Stomach (tissue), 9 donors: Measurements from ENCODE around the gene ETNK1. TPM values are rescaled to one million over a fixed set of nuclear protein-coding genes. Genes with fewer than 3 reads are reported as not detected.

Experiments used
- DNase-seq, 2 donors: peaks; one replicate each; pipeline versions ENCODE4 v3.0.0 to v3.0.0-alpha.2; 2013 to 2019
- H3K27ac ChIP-seq, 5 donors: fragments of 200-600 bp in 4 of 5; sonication (generic) in 4 of 5; one replicate each; pipeline ENCODE4 v1.5.1; 2013 to 2019; ENCODE audit warnings: mild to moderate bottlenecking in 1 of 5, moderate library complexity in 1 of 5
- H3K27me3 ChIP-seq, 3 donors: fragments of 200-600 bp; sonication (generic); one replicate each; pipeline ENCODE4 v1.5.1; 2017 to 2019; ENCODE audit warnings: mixed run types in 1 of 3
- H3K36me3 ChIP-seq, 4 donors: fragments of 200-600 bp; sonication (generic); 1 replicate in 3 of 4; 2 replicates in 1 of 4; pipeline ENCODE4 v1.5.1; 2016 to 2019
- H3K4me1 ChIP-seq, 4 donors: fragments of 200-600 bp; sonication (generic); one replicate each; pipeline ENCODE4 v1.5.1; 2016 to 2019
- H3K4me3 ChIP-seq, 4 donors: fragments of 200-600 bp; sonication (generic) in 3 of 4; one replicate each; pipeline ENCODE4 v1.5.1; 2016 to 2019; ENCODE audit warnings: mild to moderate bottlenecking in 1 of 4
- H3K9me3 ChIP-seq, 4 donors: fragments of 200-600 bp; sonication (generic); one replicate each; pipeline ENCODE4 v1.5.1; 2016 to 2019
- EP300 ChIP-seq: sonication (generic); formaldehyde crosslinking; IDR thresholded peaks from one replicate; pipeline ENCODE4 v1.6.1; 2017; ENCODE audit warnings: antibody characterized with exemption
- POLR2A ChIP-seq, 4 donors: fragments of 450-650 bp; IDR thresholded peaks; one replicate each; pipeline ENCODE4 v1.6.1; 2016; ENCODE audit warnings: antibody characterized with exemption in 4 of 4, control low read depth in 2 of 4, mild to moderate bottlenecking in 1 of 4, moderate library complexity in 1 of 4
- POLR2AphosphoS5 ChIP-seq, 3 donors: sonication (generic); formaldehyde crosslinking; IDR thresholded peaks; one replicate each; pipeline ENCODE4 v1.6.1; 2016; ENCODE audit warnings: antibody characterized with exemption in 3 of 3
- WGBS, 5 donors: extraction: QIAGEN DNeasy Blood & Tissue Kit in 3 of 5; methylation state at CpG; one replicate each; pipeline versions ENCODE4 v1.1.5 to v1.1.7; 2013 to 2018; 5-methylcytosine and 5-hydroxymethylcytosine counted together
- intact Hi-C: fragments of 100-400 bp; cut with DNase I; formaldehyde crosslinking; loops from one replicate; pipeline ENCODE4 v1.15.1; 2023; ENCODE audit warnings: low total_unique reads
- polyA plus RNA-seq, 3 donors: library from polyadenylated mRNA; stranded (reverse); fragments of 200-250 nt; gene quantifications; one replicate each; pipeline ENCODE4 v1.2.3, GENCODE V29; 2013
- total RNA-seq, 5 donors: library from RNA; depleted of rRNA; stranded (reverse); fragments of >200 nt; gene quantifications; one replicate each; pipeline versions ENCODE4 v1.1.0 to v1.2.3, GENCODE V29; 2014 to 2016
- TF ChIP-seq, protein P1 (sequence below), 7 experiments: fragments of 450-650 bp in 4 of 7; fragments of 200-600 bp in 3 of 7; sonication (generic) in 3 of 7; IDR thresholded peaks; one replicate each; pipeline ENCODE4 v1.5.1; 2016 to 2019; ENCODE audit warnings: antibody characterized with exemption in 7 of 7, control low read depth in 2 of 7, mild to moderate bottlenecking in 1 of 7
- donor health status: healthy with polysubstance abuse.
- donor health status: Bipolar disorder and iron deficiency.
- donor health status: healthy.

The ETNK1 gene
- total and polyA plus RNA-seq, 8 donors, result 7.5 to 168 (median 40.4) TPM

GRCh38 chr12:22665476-22665875, 40.5 kb downstream of the ETNK1 start:
- no peak overlapping the region for H3K27ac ChIP-seq
- no peaks in the 10 kb centered on the region for H3K4me1 ChIP-seq
- intact Hi-C loops, result no loop called here
- DNase-seq, result no peak
- TF ChIP-seq, protein P1, sequence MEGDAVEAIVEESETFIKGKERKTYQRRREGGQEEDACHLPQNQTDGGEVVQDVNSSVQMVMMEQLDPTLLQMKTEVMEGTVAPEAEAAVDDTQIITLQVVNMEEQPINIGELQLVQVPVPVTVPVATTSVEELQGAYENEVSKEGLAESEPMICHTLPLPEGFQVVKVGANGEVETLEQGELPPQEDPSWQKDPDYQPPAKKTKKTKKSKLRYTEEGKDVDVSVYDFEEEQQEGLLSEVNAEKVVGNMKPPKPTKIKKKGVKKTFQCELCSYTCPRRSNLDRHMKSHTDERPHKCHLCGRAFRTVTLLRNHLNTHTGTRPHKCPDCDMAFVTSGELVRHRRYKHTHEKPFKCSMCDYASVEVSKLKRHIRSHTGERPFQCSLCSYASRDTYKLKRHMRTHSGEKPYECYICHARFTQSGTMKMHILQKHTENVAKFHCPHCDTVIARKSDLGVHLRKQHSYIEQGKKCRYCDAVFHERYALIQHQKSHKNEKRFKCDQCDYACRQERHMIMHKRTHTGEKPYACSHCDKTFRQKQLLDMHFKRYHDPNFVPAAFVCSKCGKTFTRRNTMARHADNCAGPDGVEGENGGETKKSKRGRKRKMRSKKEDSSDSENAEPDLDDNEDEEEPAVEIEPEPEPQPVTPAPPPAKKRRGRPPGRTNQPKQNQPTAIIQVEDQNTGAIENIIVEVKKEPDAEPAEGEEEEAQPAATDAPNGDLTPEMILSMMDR (IDR thresholded peaks at IDR 0.05), result no peak
- TF ChIP-seq EP300 (no peak), POLR2AphosphoS5 (IDR thresholded peaks at IDR 0.05) (no peak), POLR2A (IDR thresholded peaks at IDR 0.05) (no peak)
- H3K9me3 ChIP-seq, result no peaks in the 10 kb centered on the region
- H3K36me3 ChIP-seq, result peaks cover 8 to 53% (median 28%) of the 10 kb centered on the region in 4 donors
- no peak overlapping the region for H3K4me3 ChIP-seq
- H3K27me3 ChIP-seq, result no peaks in the 10 kb centered on the region

- Histone ChIP-seq H3K4me3 (no peak overlapping the region), H3K9me3 (no peaks in the 10 kb centered on the region), H3K4me1 (no peaks in the 10 kb centered on the region), H3K27ac (no peak overlapping the region), H3K36me3 (peaks cover 8 to 52% (median 22%) of the 10 kb centered on the region in 4 donors), H3K27me3 (no peaks in the 10 kb centered on the region)
- intact Hi-C loops, result no loop called here
- 0 to 71% (median 36%) methylated on average over 1 of the region's 1 CpG for whole genome bisulfite sequencing, 5 donors
- TF ChIP-seq POLR2AphosphoS5 (IDR thresholded peaks at IDR 0.05) (no peak), POLR2A (IDR thresholded peaks at IDR 0.05) (no peak), EP300 (no peak)
- TF ChIP-seq, protein P1 (IDR thresholded peaks at IDR 0.05), result no peak
- no peak for DNase-seq
Observed at GRCh38 chr12:22667122-22667521, 42.2 kb downstream of the ETNK1 start.

GRCh38 chr12:22668441-22668840, 43.5 kb downstream of the ETNK1 start:
- no peak overlapping the region for H3K4me3 ChIP-seq
- TF ChIP-seq POLR2AphosphoS5 (IDR thresholded peaks at IDR 0.05) (no peak), EP300 (no peak), POLR2A (IDR thresholded peaks at IDR 0.05) (no peak)
- TF ChIP-seq, protein P1 (IDR thresholded peaks at IDR 0.05), result no peak

GRCh38 chr12:22670762-22671161, 45.8 kb downstream of the ETNK1 start:
- Histone ChIP-seq H3K4me3 (no peak overlapping the region), H3K4me1 (no peaks in the 10 kb centered on the region), H3K27ac (no peak overlapping the region), H3K36me3 (peaks cover 0 to 65% (median 39%) of the 10 kb centered on the region in 4 donors), H3K27me3 (no peaks in the 10 kb centered on the region), H3K9me3 (no peaks in the 10 kb centered on the region)
- intact Hi-C loops, result no loop called here
- no peak for TF ChIP-seq POLR2A (IDR thresholded peaks at IDR 0.05)
- TF ChIP-seq, protein P1 (IDR thresholded peaks at IDR 0.05), result peak in 1 of 7 experiments; percentile 9
- DNase-seq, result no peak

More at GRCh38 chr12:22668441-22668840, 43.5 kb downstream of the ETNK1 start:
- intact Hi-C loops, result no loop called here
- no peaks in the 10 kb centered on the region for H3K27me3 ChIP-seq
- no peak overlapping the region for H3K27ac ChIP-seq
- no peak for DNase-seq
- WGBS, 5 donors, result 97 to 100% (median 98%) methylated on average over 6 of the region's 6 CpGs
- H3K9me3 ChIP-seq, result no peaks in the 10 kb centered on the region
- H3K4me1 ChIP-seq, result no peaks in the 10 kb centered on the region
- peaks cover 0 to 53% (median 24%) of the 10 kb centered on the region in 4 donors for H3K36me3 ChIP-seq
